HL-60 (cell line): Measurements from ENCODE around the gene PGP.

Source experiments
- GABPA ChIP-seq: IDR thresholded peaks from 2 replicates; pipeline ENCODE4 v1.6.1; 2012; ENCODE audit warnings: low read depth
- POLR2AphosphoS5 ChIP-seq: IDR thresholded peaks from 2 replicates; pipeline ENCODE4 v1.6.1; 2012; ENCODE audit warnings: low read depth
- TF ChIP-seq, protein P1 (sequence below): IDR thresholded peaks from one replicate; pipeline ENCODE4 v1.5.1; 2011; ENCODE audit warnings: low read length, control low read depth, inconsistent platforms; ENCODE audit not compliant: insufficient read depth
- TF ChIP-seq, protein P2 (sequence below): IDR thresholded peaks from 2 replicates; pipeline ENCODE4 v1.6.1; 2012; ENCODE audit warnings: low read depth; ENCODE audit not compliant: insufficient replicate concordance

DNA sequence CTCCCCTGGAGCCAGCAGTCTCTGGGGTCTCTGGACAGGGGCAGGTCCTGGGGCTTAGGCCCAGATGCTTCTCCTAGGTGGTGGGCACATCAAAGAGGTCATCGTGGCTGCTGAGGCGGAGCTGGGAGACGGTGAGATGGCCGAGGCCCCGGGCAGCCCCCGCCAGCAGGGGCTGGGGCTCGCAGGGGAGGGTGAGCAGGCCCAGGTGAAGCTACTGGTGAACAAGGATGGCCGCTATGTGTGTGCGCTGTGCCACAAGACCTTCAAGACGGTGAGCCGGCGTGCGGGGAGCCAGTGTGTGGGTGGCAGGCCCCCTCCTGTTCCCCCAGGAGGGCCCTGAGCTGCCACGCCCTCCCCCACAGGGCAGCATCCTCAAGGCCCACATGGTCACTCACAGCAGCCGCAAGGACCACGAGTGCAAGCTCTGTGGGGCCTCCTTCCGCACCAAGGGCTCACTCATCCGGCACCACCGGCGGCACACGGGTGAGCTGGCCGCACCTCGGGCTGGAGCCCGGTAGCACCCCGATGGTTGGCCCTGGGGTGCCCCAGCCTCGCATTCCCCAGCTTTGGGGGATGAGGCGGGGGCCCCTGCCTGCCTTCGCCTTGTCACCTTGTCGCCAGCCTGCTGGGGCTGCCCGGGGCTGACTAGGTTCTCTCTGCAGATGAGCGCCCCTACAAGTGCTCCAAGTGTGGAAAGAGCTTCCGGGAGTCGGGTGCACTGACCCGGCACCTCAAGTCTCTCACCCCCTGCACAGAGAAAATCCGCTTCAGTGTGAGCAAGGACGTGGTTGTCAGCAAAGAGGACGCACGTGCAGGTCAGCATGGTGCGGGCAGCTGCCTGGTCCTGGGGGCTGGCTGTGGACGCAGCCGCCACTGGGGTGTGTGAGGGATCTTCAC is 17.7 kb upstream of the PGP start:
- no peak for TF ChIP-seq POLR2AphosphoS5
- TF ChIP-seq, protein P1, sequence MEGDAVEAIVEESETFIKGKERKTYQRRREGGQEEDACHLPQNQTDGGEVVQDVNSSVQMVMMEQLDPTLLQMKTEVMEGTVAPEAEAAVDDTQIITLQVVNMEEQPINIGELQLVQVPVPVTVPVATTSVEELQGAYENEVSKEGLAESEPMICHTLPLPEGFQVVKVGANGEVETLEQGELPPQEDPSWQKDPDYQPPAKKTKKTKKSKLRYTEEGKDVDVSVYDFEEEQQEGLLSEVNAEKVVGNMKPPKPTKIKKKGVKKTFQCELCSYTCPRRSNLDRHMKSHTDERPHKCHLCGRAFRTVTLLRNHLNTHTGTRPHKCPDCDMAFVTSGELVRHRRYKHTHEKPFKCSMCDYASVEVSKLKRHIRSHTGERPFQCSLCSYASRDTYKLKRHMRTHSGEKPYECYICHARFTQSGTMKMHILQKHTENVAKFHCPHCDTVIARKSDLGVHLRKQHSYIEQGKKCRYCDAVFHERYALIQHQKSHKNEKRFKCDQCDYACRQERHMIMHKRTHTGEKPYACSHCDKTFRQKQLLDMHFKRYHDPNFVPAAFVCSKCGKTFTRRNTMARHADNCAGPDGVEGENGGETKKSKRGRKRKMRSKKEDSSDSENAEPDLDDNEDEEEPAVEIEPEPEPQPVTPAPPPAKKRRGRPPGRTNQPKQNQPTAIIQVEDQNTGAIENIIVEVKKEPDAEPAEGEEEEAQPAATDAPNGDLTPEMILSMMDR = no peak
- TF ChIP-seq, protein P2, sequence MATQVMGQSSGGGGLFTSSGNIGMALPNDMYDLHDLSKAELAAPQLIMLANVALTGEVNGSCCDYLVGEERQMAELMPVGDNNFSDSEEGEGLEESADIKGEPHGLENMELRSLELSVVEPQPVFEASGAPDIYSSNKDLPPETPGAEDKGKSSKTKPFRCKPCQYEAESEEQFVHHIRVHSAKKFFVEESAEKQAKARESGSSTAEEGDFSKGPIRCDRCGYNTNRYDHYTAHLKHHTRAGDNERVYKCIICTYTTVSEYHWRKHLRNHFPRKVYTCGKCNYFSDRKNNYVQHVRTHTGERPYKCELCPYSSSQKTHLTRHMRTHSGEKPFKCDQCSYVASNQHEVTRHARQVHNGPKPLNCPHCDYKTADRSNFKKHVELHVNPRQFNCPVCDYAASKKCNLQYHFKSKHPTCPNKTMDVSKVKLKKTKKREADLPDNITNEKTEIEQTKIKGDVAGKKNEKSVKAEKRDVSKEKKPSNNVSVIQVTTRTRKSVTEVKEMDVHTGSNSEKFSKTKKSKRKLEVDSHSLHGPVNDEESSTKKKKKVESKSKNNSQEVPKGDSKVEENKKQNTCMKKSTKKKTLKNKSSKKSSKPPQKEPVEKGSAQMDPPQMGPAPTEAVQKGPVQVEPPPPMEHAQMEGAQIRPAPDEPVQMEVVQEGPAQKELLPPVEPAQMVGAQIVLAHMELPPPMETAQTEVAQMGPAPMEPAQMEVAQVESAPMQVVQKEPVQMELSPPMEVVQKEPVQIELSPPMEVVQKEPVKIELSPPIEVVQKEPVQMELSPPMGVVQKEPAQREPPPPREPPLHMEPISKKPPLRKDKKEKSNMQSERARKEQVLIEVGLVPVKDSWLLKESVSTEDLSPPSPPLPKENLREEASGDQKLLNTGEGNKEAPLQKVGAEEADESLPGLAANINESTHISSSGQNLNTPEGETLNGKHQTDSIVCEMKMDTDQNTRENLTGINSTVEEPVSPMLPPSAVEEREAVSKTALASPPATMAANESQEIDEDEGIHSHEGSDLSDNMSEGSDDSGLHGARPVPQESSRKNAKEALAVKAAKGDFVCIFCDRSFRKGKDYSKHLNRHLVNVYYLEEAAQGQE = no peak
- TF ChIP-seq GABPA = no peak
